ENCODE measurements around the gene APBB2. TPM values are rescaled to one million over a fixed set of nuclear protein-coding genes. Genes with fewer than 3 reads are reported as not detected.

APBB2 gene
- total and polyA plus RNA-seq, 10 of the 15 experiments (the other 5 are each of a cell fraction or from before 2014, with no cell fraction given) = 2.7 to 24.6 (median 19.0) TPM

DNA sequence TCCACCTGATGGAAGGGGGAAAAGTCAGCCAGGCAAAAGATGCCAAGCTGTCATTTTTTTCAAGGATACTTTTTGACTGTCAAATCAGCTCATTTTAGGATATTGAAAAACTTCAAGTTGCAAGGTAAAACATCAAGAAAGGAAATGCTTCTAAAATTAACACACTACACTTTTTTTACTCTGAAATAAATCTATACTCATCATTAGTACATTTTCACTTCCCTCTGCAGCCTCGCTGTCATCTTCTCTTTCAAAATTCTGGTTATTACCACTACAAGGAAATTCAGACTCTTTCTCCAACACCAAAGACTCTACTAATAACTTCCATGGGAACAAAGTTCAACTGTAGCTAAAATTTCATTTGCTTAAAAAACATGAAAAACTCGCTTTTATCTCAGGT lies 41.6 kb downstream of the APBB2 start (continued):
- no peak for TF ChIP-seq ZBTB11 (CRISPR knock-in tag; IDR thresholded peaks at IDR 0.05)
- TF ChIP-seq ZBTB33 (IDR thresholded peaks at IDR 0.05) = no peak
- TF ChIP-seq, protein P1, sequence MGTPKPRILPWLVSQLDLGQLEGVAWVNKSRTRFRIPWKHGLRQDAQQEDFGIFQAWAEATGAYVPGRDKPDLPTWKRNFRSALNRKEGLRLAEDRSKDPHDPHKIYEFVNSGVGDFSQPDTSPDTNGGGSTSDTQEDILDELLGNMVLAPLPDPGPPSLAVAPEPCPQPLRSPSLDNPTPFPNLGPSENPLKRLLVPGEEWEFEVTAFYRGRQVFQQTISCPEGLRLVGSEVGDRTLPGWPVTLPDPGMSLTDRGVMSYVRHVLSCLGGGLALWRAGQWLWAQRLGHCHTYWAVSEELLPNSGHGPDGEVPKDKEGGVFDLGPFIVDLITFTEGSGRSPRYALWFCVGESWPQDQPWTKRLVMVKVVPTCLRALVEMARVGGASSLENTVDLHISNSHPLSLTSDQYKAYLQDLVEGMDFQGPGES (IDR thresholded peaks at IDR 0.05) = no peak
- no peak for TF ChIP-seq ATF3 (IDR thresholded peaks at IDR 0.05; ENCODE audit: borderline replicate concordance, extremely low read depth, low read depth, low read length)
- no peak for TF ChIP-seq PAX5 (IDR thresholded peaks at IDR 0.05; ENCODE audit: borderline replicate concordance, low read depth, low read length)
- TF ChIP-seq BHLHE40 (IDR thresholded peaks at IDR 0.05; ENCODE audit: borderline replicate concordance in 1 of 2, low read depth in 2 of 2, low read length in 1 of 2) = no peak
- TF ChIP-seq ZNF24 (IDR thresholded peaks at IDR 0.05) = peak; percentile 75
- TF ChIP-seq NBN (IDR thresholded peaks at IDR 0.05) = 0 out of 2 replicates have a peak, but pooled peaks have one; percentile 15
- TF ChIP-seq, protein P2, sequence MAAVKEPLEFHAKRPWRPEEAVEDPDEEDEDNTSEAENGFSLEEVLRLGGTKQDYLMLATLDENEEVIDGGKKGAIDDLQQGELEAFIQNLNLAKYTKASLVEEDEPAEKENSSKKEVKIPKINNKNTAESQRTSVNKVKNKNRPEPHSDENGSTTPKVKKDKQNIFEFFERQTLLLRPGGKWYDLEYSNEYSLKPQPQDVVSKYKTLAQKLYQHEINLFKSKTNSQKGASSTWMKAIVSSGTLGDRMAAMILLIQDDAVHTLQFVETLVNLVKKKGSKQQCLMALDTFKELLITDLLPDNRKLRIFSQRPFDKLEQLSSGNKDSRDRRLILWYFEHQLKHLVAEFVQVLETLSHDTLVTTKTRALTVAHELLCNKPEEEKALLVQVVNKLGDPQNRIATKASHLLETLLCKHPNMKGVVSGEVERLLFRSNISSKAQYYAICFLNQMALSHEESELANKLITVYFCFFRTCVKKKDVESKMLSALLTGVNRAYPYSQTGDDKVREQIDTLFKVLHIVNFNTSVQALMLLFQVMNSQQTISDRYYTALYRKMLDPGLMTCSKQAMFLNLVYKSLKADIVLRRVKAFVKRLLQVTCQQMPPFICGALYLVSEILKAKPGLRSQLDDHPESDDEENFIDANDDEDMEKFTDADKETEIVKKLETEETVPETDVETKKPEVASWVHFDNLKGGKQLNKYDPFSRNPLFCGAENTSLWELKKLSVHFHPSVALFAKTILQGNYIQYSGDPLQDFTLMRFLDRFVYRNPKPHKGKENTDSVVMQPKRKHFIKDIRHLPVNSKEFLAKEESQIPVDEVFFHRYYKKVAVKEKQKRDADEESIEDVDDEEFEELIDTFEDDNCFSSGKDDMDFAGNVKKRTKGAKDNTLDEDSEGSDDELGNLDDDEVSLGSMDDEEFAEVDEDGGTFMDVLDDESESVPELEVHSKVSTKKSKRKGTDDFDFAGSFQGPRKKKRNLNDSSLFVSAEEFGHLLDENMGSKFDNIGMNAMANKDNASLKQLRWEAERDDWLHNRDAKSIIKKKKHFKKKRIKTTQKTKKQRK (IDR thresholded peaks at IDR 0.05; ENCODE audit: low read depth, low read length) = no peak
- TF ChIP-seq POLR2A (IDR thresholded peaks at IDR 0.05; ENCODE audit: low read depth, low read length) = no peak
- TF ChIP-seq NRF1 (conservative IDR thresholded peaks at IDR 0.05; ENCODE audit: low read depth, low read length) = no peak
- TF ChIP-seq RAD21 (IDR thresholded peaks at IDR 0.05; ENCODE audit: insufficient read depth, low read depth, low read length) = no peak
- no peak for TF ChIP-seq ELK1 (IDR thresholded peaks at IDR 0.05; ENCODE audit: low read depth, low read length)
- peak; percentile 76 for TF ChIP-seq SPI1 (IDR thresholded peaks at IDR 0.05; ENCODE audit: borderline replicate concordance, insufficient read depth, low read depth, low read length)
- TF ChIP-seq MTA2 (IDR thresholded peaks at IDR 0.05; ENCODE audit: low read depth) = peak; percentile 84
- no peak for TF ChIP-seq MXI1 (IDR thresholded peaks at IDR 0.05; ENCODE audit: low read depth, low read length)
- no peak for TF ChIP-seq ZNF622 (IDR thresholded peaks at IDR 0.05)
- TF ChIP-seq POLR2AphosphoS5 (IDR thresholded peaks at IDR 0.05; ENCODE audit: low read length) = no peak
- TF ChIP-seq ZNF384 (IDR thresholded peaks at IDR 0.05; ENCODE audit: borderline replicate concordance, low read depth, low read length) = peak; percentile 63; the same call in 1 of the 2 replicates
- no peak for TF ChIP-seq PML (IDR thresholded peaks at IDR 0.05; ENCODE audit: low read length)
- TF ChIP-seq PAX8 (IDR thresholded peaks at IDR 0.05) = no peak
